DND-41 (cell line): Measurements from ENCODE around the gene CEP131.

Experiments used
- ATAC-seq: fragments of 200-7000 bp; cut with Tn5 transposase; 3 replicates; pipeline ENCODE4 v1.9.1; 2021; ENCODE audit warnings: low read depth; ENCODE audit not compliant: insufficient read depth
- DNase-seq: peaks from one replicate; pipeline ENCODE4 v3.0.0-alpha.2; 2020
- H2AFZ ChIP-seq: 2 replicates; pipeline ENCODE4 v1.6.0; 2012; ENCODE audit warnings: low read depth, low read length
- H3K27ac ChIP-seq: 2 replicates; pipeline ENCODE4 v1.5.1; 2012; ENCODE audit warnings: low read length, inconsistent platforms
- H3K27me3 ChIP-seq: fragments of 200-600 bp; sonication (generic); 2 replicates; pipeline ENCODE4 v1.6.0; 2012; ENCODE audit warnings: low read length, mild to moderate bottlenecking, inconsistent platforms; ENCODE audit not compliant: insufficient read depth, poor library complexity
- H3K36me3 ChIP-seq: 2 replicates; pipeline ENCODE4 v1.5.1; 2012; ENCODE audit warnings: low read length, inconsistent platforms; ENCODE audit not compliant: insufficient read depth
- H3K4me1 ChIP-seq: 2 replicates; pipeline ENCODE4 v1.5.1; 2012; ENCODE audit warnings: mild to moderate bottlenecking, low read length; ENCODE audit not compliant: insufficient read depth
- H3K4me2 ChIP-seq: 2 replicates; pipeline ENCODE4 v1.6.0; 2012; ENCODE audit warnings: mild to moderate bottlenecking, moderate library complexity, low read length, inconsistent platforms; ENCODE audit not compliant: insufficient read depth
- H3K4me3 ChIP-seq, 2 experiments: fragments of 200-600 bp in 1 of 2; shearing (Covaris generic) in 1 of 2; 2 replicates each; pipeline ENCODE4 v1.5.1; 2012 to 2016; ENCODE audit warnings: inconsistent platforms in 2 of 2, low read length in 2 of 2, mild to moderate bottlenecking in 2 of 2, low read depth in 1 of 2, moderate library complexity in 1 of 2
- H3K79me2 ChIP-seq: 2 replicates; pipeline ENCODE4 v1.6.0; 2012; ENCODE audit warnings: low read length, inconsistent platforms; ENCODE audit not compliant: insufficient read depth
- H3K9ac ChIP-seq: 2 replicates; pipeline ENCODE4 v1.6.0; 2012; ENCODE audit warnings: low read depth, mild to moderate bottlenecking, inconsistent platforms, low read length, moderate library complexity
- H3K9me3 ChIP-seq: 2 replicates; pipeline ENCODE4 v1.5.1; 2012; ENCODE audit warnings: low read length, moderate library complexity, mild to moderate bottlenecking, inconsistent platforms; ENCODE audit not compliant: insufficient read depth, severe bottlenecking
- H4K20me1 ChIP-seq: 2 replicates; pipeline ENCODE4 v1.6.0; 2012; ENCODE audit warnings: low read length; ENCODE audit not compliant: insufficient read depth
- CTCF ChIP-seq: IDR thresholded peaks from 2 replicates; pipeline ENCODE4 v1.5.1; 2012; ENCODE audit warnings: borderline replicate concordance, low read length, moderate library complexity, mild to moderate bottlenecking; ENCODE audit not compliant: poor library complexity, severe bottlenecking; ENCODE audit errors: extremely low read depth
- EZH2 ChIP-seq: IDR thresholded peaks from 3 replicates; pipeline ENCODE4 v1.6.1; 2012; ENCODE audit warnings: borderline replicate concordance, low read depth, mild to moderate bottlenecking, moderate library complexity, low read length, inconsistent platforms; ENCODE audit not compliant: severe bottlenecking

The CEP131 gene

GRCh38 chr17:81183316-81183715 lies 39.4 kb downstream of the CEP131 start:
- H3K36me3 ChIP-seq: no peaks in the 10 kb centered on the region
- H3K79me2 ChIP-seq: no peaks in the 10 kb centered on the region
- no peaks in the 10 kb centered on the region for H3K27me3 ChIP-seq
- no peak overlapping the region for H3K27ac ChIP-seq
- H3K9ac ChIP-seq: no peak overlapping the region
- no peaks in the 10 kb centered on the region for H3K9me3 ChIP-seq
- no peaks in the 10 kb centered on the region; the same call in 1 of the 2 replicates for H4K20me1 ChIP-seq
- DNase-seq: no peak
- no peak overlapping the region for H3K4me2 ChIP-seq
- ATAC-seq: no peak
- H3K4me3 ChIP-seq: no peak overlapping the region
- TF ChIP-seq CTCF (no peak), EZH2 (no peak)
- no peak overlapping the region for H2AFZ ChIP-seq
- H3K4me1 ChIP-seq: no peaks in the 10 kb centered on the region

- Histone ChIP-seq H3K9ac (no peak overlapping the region), H3K36me3 (no peaks in the 10 kb centered on the region), H2AFZ (no peak overlapping the region), H3K4me1 (no peaks in the 10 kb centered on the region), H3K9me3 (no peaks in the 10 kb centered on the region), H3K27ac (no peak overlapping the region), H4K20me1 (no peaks in the 10 kb centered on the region; the same call in 1 of the 2 replicates), H3K27me3 (no peaks in the 10 kb centered on the region), H3K79me2 (no peaks in the 10 kb centered on the region), H3K4me2 (no peak overlapping the region), H3K4me3 (no peak overlapping the region)
- DNase-seq (no peak), ATAC-seq (no peak)
- TF ChIP-seq EZH2 (no peak), CTCF (no peak)
Observed at GRCh38 chr17:81182596-81182995, 40.2 kb downstream of the CEP131 start.

- H3K9me3 ChIP-seq: no peaks in the 10 kb centered on the region
- H3K27me3 ChIP-seq: no peaks in the 10 kb centered on the region
- H3K36me3 ChIP-seq: no peaks in the 10 kb centered on the region
- H3K27ac ChIP-seq: no peak overlapping the region
- no peak for DNase-seq
- no peak for TF ChIP-seq CTCF
- TF ChIP-seq EZH2: no peak
- H3K4me2 ChIP-seq: no peak overlapping the region
- no peak overlapping the region for H2AFZ ChIP-seq
- no peaks in the 10 kb centered on the region; the same call in 1 of the 2 replicates for H4K20me1 ChIP-seq
- no peak overlapping the region for H3K9ac ChIP-seq
- H3K79me2 ChIP-seq: no peaks in the 10 kb centered on the region
- no peaks in the 10 kb centered on the region for H3K4me1 ChIP-seq
- no peak overlapping the region for H3K4me3 ChIP-seq
- ATAC-seq: no peak
Observed at GRCh38 chr17:81181811-81182185, 41.0 kb downstream of the CEP131 start.
